ENCODE data around the gene GRIK5.
"Not testable (repeated sequence)": the region's sequence is repeated elsewhere in the genome, so short reads cannot be mapped to it uniquely, and the experiment has no call there.

Gene GRIK5

DNA sequence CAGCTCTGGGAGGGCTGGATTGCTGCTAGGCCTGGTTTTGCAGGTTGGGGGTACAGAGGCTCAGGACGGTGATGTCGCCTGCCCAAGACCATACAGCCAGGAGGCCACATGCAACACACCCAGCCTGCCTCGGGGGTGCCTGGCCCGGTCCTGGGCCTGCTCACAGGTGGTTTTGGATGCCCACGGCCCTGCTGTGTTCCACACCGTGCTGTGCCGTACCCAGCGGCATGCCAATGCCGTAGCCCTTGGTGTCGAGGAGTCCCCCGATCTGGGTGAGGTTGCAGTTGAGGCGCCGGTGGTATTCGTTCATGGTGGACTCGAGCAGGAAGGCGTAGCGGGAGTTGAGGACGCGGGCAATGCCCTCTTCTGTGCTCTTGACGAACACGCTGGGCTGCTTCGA is 64.5 kb downstream of the GRIK5 start:
- DNase-seq, result no peak

- DNase-seq, result no peak
Observed at GRCh38 chr19:42003506-42004294, 66.3 kb downstream of the GRIK5 start.

- no peak for DNase-seq
Observed at GRCh38 chr19:41999878-42000208, 70.2 kb downstream of the GRIK5 start.

DNA sequence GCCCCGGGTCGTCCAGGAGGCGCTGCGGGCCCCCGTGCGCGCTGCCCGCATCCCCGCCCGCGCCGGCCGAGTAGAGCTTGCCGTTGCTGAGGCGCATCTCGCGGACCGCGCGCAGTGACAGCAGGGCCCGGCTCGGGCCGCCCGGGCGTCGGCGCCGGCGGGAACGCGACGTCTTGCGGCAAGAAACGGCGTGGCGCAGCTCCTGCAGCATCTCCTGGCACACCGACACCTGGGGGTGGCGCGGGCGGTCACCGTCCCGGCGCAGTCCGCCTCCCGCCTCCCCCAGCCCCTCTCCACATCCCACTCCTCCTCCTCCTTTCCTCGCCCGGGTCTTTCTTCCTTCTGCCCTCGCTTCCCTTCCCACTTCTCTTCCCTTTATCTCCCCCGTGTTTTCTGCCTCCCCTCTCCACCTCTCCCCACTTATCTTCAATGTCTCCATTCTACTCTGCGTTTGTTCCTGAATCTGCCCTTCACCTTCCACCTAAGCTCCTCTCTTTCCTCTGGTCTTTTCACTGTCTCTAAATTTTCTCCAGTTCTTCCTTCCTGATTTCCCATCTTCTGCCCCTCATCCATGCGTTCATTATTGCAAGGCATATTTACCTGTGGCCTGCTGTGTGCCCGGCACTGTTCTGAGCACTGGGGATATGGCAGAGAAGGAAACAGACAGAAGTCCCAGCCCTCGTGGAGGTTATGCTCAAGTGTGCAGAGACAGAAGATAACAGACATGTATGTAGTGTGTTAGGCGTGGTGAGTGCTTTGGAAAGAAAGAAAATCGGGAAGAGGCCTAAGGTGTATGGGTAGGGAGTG is 70.7 kb downstream of the GRIK5 start:
- no peak for DNase-seq

DNA sequence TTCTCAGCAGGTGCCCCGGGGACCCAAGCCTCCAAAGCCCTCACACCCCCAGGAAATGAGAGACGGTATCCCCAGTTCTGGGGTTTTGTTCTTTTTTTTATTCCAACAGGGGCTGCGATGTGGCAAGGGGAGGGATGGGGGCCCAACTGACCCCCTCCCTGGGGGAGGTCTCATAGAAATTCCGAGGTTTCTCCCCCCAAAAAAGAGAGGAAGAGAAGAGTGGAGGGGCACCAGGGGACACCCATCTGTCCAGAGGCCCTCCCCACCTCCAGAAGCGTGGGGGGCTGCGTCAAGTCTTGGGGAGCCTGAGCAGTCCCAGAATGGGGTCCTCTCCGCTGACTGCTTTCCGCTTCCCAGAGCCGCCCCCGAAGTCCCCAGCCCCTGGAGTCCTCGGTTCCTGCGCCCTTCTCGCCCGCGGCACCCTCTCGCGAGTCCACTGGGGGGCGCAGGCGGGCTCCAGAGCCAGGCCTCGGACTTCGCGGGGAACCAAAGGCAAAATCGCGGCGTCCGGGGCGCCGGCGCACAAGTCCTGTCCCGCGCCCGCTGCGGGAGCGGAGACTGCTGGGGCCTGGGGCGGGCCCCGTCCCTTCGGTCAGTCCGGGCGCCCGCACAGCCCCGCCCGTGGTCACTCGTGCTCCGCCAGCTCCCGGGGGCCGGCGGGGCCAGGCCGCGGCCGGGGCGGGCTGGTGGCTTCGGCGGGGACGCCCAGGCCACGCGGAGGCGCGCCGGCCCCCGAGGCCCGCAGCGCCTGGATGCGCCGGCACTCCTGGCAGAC is 71.6 kb downstream of the GRIK5 start:
- no peak for DNase-seq

- DNase-seq, result no peak
Observed at GRCh38 chr19:41997851-41998229, 72.2 kb downstream of the GRIK5 start.

DNA sequence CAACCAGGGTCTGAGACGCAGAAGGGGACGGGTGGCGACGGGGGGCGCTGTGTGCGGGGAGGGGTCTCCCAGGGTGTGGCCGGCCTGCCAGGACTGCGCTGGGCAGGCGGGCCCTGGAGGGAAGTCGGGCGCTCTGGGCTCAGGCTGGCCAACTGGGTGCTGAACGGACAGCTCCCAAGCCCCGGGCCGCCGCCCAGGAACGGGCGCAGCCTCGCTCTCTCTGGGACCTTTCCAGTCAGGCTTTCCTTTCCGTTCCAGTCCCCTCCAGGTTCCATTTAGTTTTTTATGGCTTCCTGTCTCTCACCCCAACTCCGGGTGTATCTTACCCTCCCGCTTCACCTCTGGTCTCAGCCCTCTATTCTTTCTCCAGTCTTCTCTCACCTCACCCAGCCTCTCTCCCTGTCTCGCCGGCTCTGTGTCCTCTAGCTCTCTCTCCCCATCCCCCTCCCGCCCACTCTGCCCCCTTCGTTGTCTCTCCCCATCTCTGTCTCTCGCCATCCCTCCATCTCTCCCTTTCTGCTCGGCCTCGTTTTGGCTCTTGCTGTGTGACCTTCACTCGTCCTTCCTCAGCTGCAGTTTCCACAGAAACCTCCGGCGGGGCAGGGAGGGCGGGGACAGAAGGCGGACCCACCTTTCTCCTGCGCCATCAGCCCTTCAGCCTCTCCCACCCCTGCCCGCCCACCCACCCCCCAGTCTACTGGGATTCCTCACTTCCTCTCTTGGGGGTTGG is 72.7 kb downstream of the GRIK5 start:
- DNase-seq, result no peak

DNA sequence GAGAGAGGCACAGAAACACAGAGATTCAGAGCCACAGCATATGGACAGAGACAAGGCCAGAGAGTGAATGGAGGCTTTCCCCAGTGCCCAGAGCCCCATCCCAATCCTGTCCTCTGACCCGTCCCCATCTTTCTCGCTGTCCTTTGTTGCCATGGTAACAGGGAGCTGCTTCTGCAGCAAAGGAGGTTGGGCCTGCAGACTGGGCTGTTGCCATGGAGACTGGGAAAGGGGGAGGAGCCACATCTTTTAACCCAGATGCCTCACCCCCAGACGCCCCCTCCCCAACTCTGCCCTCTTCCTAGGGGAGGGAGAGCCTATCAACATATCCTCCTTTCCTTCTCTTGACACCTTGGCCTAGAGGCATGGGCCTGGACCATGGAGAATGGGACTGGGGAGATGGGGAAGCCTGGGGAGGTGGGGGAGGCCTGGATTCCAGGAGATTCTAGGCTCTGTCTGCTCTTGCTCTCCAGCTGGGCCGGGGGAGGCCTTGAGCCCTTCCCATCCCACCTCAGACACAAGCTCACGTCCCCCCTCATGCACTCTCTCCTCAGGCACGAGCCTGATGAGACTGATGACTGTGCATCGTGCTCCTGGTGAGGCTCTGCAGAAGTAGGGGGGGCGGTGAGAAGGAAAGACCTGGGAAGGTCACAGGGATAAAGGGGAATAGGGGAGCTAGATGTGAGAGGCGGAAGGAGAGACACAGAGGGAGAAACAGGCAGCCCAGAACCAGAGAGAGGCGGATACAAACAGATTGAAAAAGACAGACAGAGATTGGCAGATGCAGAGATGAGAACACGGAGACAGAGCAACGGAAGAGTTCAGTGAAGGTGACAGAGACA is 73.8 kb downstream of the GRIK5 start:
- no peak for DNase-seq

- DNase-seq, result no peak
Observed at GRCh38 chr19:41994994-41995958, 74.7 kb downstream of the GRIK5 start.

GRCh38 chr19:41994521-41994971 is 75.5 kb downstream of the GRIK5 start:
- no peak for DNase-seq

- DNase-seq, result peak; percentile 51
Observed at GRCh38 chr19:41993612-41994483, 76.2 kb downstream of the GRIK5 start, which contains the start of gene ATP1A3. Gene ATP1A3, minus strand, starts transcription at chr19:41994230. Its CDS starts 154 bp downstream, at chr19:41994076.

DNA sequence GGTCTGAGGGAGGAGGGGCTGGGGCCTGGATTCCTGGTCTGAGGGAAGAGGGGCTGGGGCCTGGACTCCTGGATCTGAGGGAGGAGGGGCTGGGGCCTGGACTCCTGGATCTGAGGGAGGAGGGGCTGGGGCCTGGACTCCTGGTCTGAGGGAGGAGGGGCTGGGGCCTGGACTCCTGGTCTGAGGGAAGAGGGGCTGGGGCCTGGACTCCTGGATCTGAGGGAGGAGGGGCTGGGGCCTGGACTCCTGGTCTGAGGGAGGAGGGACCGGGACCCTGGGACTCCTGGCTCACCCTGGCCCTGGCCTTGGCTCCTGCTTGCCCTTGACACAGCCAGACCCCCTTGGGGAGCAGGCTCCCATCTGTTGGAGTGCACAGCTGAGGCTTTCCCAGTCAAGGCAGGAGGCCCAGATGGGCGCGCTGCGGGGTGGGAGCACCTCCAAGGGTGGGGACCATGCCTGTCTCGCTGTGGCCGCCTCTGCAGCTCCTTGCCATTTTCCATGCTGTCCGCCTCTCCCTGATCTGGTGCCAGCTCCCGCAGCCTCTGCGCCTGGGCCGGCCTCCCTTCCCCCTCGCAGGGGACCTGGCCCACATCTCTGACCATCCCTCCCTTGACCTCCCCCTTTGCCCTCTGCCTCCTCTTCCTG is 78.0 kb downstream of the GRIK5 start:
- DNase-seq, result not testable (repeated sequence)

- no peak for DNase-seq
Observed at GRCh38 chr19:41991025-41991424, 79.0 kb downstream of the GRIK5 start.

GRCh38 chr19:41990615-41991014 is 79.4 kb downstream of the GRIK5 start:
- no peak for DNase-seq

DNA sequence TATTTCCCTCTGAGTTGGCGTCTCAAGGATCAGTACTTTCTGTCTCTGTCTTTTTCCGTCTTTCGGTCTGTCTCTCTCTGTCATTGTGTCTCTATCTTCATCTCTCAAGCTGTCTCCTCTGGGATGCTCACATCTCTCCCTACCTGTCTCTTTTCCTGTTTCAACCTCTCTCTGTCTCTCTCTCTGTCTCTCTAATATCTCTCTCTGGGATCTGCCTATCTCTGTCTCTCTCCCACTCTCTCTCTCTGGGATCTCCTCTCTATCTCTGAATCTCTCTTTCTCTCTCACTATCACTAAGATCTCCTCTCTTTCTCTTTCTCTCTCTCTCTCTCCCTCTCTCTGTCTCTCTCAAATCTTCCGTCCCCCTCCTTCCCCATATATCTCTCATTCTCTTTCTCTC is 80.0 kb downstream of the GRIK5 start:
- DNase-seq, result no peak

GRCh38 chr19:41988947-41989346 is 81.1 kb downstream of the GRIK5 start:
- no peak for DNase-seq

GRCh38 chr19:41987141-41987860 is 82.7 kb downstream of the GRIK5 start:
- DNase-seq, result no peak

- DNase-seq, result no peak
Observed at GRCh38 chr19:41984961-41985360, 85.0 kb downstream of the GRIK5 start.
